Right lobe of liver (tissue), 4 donors: ENCODE measurements around the gene P4HA3.

Source experiments
- CTCF ChIP-seq, 4 donors: fragments of 200-600 bp in 3 of 4; fragments of 450-650 bp in 1 of 4; IDR thresholded peaks; one replicate each; pipeline versions ENCODE4 v1.5.1 to v1.8.0; 2016 to 2022; ENCODE audit warnings: antibody characterized with exemption in 4 of 4, mild to moderate bottlenecking in 2 of 4
- POLR2A ChIP-seq: fragments of 450-650 bp; IDR thresholded peaks from one replicate; pipeline ENCODE4 v1.6.1; 2017; ENCODE audit warnings: antibody characterized with exemption, mild to moderate bottlenecking
- donor health status: DM: no; HTN: no; CAD: no.
- donor health status: DM: no; HTN: no; CAD: no.
- donor health status: DM: no; HTN: yes; CAD: no.

- TF ChIP-seq CTCF (IDR thresholded peaks at IDR 0.05): no peak
- no peak for TF ChIP-seq POLR2A
Observed at GRCh38 chr11:74316772-74317505, 5.5 kb upstream of the P4HA3 start.
